HG02970 (cell line): ENCODE data around the gene FBXL13.
"Not testable (repeated sequence)": the region's sequence is repeated elsewhere in the genome, so short reads cannot be mapped to it uniquely, and the experiment has no call there.

Source experiments
- ATAC-seq: cut with Tn5 transposase; IDR thresholded peaks from one replicate; pipeline ENCODE4 v1.9.1; 2021; ENCODE audit warnings: mild to moderate bottlenecking, moderate library complexity, moderate number of reproducible peaks; ENCODE audit not compliant: unreplicated experiment, low FRiP score

Gene FBXL13

DNA sequence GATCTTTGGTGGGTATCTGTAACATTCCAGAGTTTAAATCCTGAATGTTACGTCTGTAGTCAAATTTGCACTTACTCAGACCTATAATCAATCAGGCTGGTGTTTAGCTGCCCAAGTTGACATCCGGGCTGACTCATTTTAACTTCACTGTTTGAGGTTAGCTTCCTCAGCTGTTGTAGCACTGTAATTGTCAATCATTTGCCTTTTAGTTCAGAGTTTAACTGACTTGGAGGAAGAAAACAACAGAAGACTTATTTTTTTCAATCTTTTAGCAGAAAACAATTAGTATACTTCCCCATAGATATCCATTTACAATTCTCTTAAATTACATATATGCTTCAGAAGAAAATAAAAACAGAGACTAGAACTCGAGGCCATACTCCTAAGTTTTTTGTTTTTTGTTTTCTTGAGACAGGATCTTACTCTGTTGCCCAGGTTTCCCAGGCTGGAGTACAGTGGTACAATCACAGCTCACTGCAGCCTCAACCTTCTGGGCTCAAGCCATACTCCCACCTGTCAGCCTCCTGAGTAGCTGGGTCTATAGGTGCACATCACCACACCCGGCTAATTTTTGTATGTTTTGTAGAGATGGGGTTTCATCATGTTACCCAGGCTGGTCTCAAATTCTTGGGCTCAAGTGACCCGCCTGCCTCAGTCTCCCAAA, 200.3 kb downstream of the FBXL13 start:
- peak; percentile 97 for ATAC-seq

DNA sequence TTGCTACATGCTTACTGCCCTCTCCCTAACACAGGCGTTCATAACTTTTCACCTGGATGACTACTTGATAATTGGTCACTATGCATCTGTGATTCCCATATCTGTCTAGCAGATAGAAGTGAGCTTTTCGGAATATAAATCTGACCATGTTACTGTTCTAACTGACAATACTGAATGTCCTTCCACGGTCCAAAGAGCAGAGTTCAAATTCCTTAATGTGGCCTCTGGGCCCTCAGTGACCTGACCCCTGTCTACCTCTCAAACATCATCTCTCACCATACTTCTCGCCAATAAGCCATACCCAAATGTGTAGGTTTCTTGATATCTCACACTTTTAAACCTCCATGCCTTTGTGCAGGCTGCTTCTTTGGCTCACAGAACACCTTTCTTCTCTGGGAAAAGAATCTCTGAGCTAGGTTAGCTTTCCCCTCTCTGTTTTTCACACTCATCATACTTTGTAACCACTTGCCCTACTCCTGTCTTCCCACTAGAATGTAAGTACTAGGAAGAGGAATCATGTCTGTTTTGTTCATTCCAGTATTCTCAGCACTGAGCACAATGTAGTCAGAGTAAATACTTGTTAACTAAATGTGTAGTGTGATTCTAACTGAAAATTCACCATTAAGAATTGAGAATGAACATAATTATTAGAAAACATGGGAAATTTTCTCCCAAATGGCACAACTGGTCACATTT, 201.0 kb downstream of the FBXL13 start:
- ATAC-seq: peak; percentile 18

DNA sequence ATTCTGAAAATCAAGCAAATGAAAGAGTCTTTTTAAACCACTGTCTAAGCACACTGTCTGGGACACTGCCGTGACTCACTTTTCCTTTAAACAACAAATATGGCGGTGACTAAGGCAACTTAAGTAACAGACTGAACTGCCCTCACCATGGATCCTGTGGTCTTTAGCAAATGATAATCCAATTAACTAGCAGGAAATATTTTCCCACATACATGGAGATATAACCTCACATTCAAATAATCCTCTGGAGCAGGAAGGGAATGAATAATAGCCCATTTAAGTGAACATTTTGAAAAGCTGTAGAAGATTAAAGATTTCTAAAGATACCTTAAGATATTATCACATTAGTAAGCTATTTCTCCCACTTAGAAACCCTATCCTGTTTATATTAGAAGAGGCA, 202.1 kb downstream of the FBXL13 start:
- no peak for ATAC-seq

DNA sequence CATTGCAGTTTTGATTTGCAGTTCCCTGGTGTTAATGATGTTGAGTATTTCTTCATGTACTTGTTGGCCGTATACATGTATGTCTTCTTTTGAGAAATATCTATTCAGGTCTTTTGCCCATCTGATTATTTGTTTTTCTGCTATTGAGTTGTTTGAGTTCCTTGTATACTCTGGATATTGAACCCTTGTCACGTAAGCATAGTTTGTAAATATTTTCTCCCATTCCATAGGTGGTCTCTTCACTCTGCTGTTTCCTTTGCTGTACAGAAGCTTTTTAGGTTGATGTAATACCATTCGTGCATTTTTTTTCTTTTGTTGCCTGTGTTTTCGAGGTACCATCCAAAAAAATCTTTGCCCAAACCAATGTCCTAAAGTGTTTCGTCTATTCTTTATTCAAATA, 205.4 kb downstream of the FBXL13 start:
- ATAC-seq: no peak

DNA sequence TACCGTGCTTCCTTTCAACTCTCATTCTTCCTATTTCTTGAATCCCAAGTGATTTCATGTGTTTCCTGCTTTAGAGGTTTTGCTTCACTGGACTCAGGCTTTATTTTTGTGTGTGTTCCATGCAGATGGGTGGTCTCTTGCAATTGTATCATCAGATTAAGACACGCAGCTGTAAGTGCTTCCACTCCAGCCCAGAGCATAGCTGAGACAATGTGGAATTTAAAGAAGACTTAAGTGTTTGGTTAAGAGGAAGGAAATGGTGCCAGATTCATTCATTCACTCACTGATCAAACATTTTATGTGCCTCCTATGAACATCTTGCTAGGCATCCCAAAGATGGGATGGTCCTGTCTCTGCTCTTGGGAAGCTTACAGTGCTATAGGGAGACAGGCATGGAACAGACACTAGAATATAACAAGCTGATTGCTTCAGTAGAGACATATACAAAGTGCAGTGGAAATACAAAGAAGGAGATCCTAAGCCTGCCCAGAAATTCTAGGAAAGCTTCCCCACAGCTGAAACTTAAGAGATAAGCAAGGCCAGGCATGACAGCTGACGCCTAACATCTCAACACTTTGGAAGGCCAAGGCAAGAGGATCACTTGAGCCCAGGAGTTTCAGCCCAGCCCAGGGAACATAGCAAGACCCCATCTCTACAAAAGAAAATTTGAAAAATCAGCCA, 207.9 kb downstream of the FBXL13 start:
- ATAC-seq: no peak

DNA sequence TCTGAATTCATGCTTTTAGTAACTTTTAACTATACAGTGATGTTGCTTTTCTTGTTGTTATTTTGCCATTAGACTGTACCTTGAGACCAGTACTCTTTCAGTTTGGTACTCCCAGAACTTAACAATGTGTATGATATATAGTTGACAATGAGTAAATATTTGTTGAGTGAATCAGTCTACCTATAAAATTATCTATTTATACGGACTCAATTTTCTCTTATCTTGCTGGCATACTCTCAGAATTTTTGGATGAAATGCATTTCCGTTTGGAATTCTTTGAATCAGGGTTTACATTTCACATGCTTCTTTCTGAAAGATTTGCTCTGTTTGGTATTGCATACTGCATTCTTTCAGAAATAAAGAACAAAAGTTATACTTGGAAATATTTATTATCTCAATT, 209.6 kb downstream of the FBXL13 start:
- no peak for ATAC-seq

DNA sequence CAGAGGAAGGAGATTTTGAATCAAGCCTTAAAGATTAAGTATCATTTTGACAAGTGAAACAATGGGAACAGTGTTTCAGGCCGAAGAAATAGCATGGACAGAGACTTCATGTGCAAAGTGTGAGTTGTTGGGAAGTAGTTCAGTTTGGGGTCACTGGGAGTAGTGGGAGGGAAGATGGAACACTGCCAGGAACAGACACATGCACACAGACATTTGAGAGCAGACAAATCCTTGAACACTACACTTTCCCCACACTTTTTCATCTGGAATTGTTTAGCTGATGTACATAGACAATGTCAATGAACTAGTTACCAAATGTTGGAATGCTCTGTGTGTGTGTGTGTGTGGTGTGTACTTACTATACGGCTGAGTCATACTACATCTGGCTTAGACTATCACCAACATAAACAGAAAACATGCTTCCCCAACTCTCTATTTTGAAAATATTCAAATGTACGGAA, 214.2 kb downstream of the FBXL13 start:
- no peak for ATAC-seq

DNA sequence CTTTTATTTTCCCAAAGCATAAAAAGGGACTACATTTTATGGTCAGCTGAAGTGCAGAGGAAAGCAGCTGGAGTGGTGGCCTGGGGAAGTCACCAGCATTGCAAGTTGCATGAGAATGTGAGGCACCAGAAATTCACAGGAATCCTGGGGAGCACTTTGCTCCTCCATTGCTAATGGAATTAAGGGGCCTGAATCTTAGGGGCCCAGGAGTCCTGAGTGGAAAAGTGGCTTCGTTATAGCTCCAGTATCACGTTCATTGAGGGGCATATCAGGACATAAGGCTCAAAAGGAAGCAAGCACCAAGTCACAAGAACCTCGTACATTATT, 214.8 kb downstream of the FBXL13 start:
- no peak for ATAC-seq

DNA sequence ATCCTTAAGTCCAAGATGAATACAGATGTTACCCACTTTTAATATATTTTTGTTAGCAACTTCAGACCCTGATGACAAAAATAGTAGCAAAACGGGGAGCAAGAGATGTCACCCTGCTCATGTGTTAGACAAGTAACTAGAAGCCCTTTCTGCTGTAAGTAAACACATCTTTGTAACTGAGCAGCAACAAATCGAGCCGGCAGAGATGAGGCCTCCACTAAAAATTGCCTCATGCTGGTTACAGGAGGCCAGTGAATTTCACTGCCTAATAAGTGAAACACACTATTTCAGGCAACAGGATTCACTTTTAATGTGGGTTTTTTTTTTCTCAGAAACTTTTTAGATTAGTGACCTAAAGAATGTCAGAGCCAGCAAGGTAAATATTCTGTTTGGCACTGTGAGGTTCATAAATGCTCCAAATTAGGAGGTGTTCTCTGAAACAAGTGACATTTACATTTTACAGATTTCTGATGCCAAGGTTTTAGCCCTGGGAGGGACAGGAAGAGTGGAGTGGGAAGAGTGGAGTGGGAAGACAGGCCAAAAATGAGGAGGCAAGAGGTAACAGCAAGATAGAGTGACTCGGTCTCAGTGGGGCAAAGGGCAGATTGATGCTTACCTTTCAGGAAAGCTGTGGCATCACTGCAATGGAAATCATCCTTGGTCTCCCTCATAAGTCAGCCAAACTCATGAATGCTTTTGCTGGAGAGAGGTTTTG, 215.4 kb downstream of the FBXL13 start:
- no peak for ATAC-seq

DNA sequence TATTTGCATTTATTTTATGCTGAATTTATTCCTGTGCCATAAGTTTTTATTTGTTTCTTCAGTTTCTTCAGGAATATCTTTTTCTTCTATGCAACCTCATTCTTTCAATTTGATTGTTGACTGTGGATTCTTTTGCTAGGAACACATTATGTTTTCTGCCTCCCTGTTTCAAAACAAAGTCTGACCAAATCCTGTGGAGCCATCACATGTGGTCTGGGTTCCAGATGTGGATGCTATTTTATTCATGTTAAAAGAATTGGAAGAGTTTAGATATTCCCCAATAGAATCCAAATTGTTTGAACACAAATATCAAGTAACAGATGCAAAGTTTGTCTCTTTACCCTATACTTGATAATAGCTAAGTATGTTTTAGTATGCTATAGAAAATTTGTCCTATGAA, 218.6 kb downstream of the FBXL13 start:
- no peak for ATAC-seq

DNA sequence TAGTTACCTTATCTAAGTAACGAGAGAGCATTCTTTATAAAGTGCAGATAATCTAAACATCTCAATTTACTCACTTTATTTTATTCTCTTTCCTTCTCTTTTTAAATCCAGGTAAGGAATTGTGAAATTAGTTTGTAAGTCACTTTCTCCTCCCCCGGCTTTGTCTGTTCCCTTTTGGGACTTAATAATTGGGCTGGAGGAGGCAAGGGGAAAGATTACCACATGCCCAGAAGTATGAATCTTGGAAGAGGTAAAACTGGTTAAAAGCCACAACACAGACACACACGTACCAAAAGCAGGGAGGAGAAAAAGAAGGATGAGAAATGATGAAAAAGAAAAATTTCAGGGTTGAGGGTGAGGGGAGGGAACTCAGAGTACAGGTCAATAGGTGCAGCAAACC, 225.1 kb downstream of the FBXL13 start:
- ATAC-seq: no peak

DNA sequence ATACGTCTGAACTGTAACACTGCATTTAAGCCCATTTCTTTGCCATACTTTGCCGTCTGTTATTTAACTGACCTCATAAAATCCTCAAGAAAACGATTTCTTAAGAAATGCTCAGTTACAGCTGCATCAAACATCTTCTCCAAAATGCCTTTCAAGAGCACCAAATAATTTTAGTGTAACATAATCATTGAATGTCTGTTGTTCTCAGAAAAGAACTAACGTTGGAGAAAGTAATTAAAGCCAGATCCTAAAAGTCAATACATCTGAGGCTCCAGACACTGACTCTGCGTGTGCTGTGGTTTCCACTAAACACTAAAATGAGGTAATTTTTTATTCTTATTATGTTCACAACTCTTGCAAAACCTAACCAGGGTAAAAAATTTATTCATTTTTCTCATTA, 225.5 kb downstream of the FBXL13 start:
- ATAC-seq: no peak

DNA sequence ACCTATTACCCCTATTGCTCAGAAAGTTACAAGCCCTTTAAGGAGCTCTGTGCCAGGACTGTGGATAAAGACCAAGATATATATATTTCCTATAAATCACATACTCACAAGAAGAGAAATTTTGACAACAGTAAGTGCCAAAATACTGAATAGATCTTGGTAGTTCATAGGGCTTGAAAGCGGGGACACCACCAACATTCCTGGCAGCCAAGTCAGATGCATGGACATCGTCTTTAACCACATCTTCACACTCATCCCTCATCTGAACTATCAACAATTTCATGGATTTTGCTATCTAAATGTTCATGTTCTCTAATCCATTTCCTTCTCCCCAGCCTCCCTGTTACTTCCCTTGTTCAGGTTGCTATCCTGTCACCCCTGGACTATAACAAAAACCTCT, 229.2 kb downstream of the FBXL13 start:
- ATAC-seq: no peak

DNA sequence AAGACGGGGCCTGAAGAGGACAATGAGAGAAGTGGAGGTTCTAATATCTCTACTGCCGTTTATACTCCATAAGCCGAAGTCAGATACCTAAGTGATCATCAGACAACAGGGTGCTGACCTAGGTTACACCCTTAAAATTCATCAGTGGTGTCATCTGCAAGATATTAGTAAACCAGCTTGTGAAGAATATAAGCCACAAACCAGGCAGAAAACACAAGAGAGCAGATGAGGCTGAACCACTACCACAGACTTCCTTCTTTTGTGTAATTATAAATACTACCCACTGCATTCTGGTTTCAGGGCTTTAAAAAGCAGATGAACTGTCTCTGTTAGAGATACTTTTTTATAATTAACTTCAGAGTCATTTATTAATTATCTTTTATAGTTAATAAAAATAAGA, 230.7 kb downstream of the FBXL13 start:
- no peak for ATAC-seq

DNA sequence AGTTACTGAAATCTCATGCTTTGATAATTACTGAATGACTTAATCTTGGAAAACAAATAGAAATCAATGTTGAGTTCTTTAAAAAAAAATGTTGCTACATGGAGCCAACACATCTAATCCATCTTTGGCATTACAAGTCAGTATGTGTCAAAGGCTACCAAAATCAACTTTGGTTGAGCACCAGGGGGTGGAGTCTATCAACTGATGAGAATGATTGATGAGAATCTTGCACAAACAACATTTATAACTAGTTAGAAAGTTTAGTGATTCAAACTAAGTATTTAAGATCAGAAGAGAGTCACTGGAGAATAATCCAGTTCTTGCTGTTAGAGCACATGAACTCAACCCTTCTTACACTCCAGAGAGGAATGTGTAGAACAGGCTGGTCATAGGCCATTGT, 232.3 kb downstream of the FBXL13 start:
- no peak for ATAC-seq

DNA sequence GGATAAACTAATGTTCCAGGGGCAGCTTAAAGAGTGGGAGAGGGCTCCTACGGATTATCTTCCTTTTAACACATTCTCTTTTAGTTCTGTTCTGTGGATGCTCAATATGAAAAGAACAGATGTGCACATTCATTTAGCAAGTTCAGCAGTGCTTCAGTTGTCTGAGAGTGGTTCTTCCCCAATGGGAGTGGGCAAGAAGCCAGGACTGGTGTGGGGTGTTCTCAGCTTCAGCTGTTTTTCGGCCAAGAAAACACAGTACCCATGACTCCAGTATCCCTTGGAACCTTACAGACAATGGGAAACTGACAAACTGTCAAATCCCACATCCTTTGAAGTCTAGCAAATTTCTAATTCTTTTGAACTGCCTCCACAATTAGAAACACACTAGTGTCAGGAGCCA, 233.3 kb downstream of the FBXL13 start:
- no peak for ATAC-seq

DNA sequence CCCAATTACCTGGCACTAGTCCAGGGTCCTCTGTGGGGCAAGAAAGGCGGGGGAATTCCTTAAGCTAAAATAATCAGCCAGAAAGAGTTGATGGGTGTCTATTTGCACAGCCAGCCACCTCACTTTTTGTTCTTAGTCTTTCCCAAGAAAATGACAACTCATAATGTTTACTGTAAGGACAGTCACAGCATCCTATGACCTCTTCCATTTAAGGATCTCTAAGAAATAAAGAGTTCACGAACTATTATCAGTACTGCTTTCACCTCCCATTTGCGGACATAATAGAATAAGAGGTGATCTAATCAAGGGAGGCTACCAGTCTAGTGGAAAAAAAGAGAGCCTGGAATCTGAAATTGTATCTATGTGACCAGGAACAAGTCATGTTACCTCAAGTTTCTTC, 234.2 kb downstream of the FBXL13 start:
- no peak for ATAC-seq

DNA sequence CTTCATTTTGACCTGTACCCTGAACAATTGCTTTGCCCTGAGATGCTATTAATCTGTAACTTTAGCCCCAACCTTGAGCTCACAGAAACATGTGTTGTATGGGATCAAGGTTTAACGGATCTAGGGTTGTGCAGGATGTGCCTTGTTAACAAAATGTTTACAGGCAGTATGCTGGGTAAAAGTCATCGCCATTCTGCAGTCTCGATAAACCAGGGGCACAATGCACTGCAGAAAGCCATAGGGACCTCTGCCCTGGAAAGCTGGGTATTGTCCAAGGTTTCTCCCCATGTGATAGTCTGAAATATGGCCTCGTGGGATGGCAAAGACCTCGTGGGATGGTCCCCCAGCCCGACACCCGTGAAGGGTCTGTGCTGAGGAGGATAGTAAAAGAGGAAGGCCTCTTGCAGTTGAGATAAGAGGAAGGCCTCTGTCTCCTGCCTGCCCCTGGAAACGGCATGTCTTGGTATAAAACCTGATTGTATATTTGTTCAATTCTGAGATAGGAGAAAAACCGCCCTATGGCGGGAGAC, 236.0 kb downstream of the FBXL13 start:
- not testable (repeated sequence) for ATAC-seq

DNA sequence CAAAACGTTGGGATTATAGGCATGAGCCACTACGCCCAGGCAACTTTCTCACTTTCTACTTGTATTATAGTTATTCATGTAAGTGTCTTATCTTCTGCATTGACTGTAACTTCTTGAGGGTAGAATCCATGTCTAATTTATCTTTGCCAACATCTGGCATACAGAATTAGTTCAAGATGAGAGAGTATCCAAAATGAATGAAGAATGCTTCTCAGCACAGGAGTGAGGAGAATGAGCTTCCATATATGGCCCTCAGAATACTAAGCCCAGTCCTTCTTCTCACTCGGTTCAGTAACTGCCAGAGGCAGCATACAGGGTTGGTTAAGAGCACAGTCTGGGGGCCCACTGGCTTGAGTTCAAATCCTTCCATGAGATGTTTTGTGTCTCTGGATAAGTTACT, 236.8 kb downstream of the FBXL13 start:
- no peak for ATAC-seq

DNA sequence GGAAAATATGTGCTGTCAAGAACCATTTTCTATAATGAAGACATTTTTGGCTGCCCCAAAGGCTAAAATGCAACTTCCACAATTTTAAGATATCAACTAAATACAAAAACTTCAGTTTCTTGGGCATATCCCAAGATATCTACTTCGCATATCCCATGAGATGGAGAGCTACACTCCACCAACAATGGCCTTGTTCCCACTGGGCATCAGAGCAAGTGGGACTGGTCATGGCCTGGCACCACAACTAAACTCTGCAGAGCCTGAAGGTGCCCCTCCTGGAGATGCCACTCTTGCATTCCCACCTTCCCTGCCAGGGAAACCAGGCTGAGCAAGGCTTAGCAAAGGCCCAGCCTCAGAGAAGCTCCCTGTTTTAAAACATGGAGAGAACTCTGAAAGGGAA, 237.6 kb downstream of the FBXL13 start:
- ATAC-seq: no peak
